HuH-7 (cell line): ENCODE data around the gene GABRG3.
"Not testable (repeated sequence)": the region's sequence is repeated elsewhere in the genome, so short reads cannot be mapped to it uniquely, and the experiment has no call there.

ENCODE experiments used
- DNase-seq: peaks from one replicate; pipeline ENCODE4 v3.0.0; 2011; ENCODE audit warnings: low spot score

Gene GABRG3

DNA sequence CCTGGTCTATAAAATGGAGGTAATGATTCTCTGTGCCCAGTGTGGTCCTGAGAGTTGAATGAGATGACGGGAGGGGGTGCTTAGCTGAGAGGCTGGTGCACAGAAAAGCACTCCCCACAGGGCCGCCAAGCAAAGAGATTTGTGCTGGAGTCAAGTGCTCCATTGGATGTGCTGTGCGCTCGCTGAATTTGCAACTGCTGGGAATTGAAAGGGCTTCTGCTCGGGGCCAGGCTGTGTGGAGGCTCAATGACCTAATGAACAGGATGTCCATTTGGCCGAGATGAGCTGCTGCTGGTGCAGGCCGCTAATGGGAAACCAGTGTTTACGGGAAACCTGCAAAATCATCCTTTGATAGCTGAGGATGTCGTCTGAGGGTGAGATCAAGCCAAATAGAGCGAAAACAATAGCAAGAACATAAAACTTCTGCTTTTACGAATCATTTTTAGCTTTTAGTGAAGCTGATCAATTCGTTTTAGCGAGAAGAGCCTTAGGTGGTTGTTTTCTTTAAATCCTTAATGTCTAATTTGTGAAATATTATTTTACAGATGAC is 211.7 kb downstream of the GABRG3 start:
- DNase-seq: no peak

GRCh38 chr15:27183201-27183600 is 212.2 kb downstream of the GABRG3 start:
- DNase-seq: no peak

DNA sequence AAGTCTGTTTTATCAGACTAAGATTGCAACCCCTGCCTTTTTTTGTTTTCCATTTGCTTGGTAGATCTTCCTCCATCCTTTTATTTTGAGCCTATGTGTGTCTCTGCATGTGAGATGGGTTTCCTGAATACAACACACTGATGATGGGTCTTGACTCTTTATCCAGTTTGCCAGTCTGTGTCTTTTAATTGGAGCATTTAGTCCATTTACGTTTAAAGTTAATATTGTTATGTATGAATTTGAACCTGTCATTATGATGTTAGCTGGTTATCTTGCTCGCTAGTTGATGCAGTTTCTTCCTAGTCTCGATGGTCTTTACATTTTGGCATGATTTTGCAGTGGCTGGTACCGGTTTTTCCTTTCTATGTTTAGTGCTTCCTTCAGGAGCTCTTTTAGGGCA is 220.5 kb downstream of the GABRG3 start:
- not testable (repeated sequence) for DNase-seq

- DNase-seq: no peak
These were observed 225.7 kb downstream of the GABRG3 start for GRCh38 chr15:27196691-27197090.

GRCh38 chr15:27201425-27201824 is 230.4 kb downstream of the GABRG3 start:
- DNase-seq: no peak

GRCh38 chr15:27210176-27210575 is 239.2 kb downstream of the GABRG3 start:
- no peak for DNase-seq

DNA sequence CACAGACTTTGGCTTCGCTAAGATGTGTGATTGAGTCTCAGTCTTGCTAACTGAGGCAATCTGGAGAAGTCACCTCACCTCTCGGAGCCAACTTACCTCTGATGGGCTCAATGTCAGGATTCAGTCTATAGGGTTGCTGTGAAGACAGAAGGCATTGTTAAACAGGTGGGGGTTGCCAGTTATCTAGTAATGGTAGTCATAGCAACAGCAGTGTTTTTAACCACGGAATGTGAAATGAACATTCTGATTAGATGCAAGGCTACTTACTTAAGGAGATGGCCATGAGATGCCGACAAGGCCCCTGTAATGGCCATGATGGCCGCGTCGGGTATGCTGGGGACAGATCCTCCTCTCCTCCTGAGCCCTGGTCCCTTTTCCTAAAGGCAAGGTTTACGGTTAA is 243.1 kb downstream of the GABRG3 start:
- DNase-seq: no peak

DNA sequence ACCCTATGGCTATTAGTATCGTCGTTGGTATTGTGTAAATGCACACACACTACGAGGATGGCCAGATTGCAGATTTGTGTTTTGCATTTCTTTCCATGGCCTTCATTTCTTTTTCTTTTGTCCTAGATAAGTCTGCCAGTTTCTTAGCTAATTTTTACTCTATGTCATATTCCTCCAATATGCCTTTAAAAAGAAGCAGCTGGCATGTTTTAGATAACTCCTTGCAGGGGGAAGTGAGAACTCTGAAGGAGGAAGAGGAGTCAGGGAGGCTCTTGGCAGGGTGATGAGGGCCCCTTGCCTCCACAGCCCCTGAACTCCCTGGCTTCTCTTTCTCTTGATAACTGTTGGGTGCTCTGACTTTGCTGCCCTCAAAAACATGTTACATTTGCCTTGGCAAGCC is 244.0 kb downstream of the GABRG3 start:
- DNase-seq: no peak

DNA sequence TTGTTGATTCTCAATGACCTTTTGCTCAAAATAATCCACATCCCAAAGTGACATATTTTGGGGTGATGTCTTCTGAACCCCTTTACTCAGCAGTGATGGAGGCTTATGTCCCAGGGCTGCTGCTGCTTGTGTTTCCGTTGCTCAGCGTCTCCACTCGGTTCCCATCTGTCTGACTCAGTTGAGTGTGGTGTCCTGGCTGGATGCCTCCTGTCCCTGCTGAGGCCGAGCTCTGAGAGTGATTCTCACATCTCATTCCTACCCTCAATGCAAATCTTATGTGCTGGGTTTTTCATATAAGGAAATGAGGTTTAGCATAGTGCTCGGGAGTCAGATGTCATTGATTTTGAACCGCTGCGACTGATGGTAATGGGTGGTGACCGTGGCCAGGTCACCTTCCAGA is 247.4 kb downstream of the GABRG3 start:
- no peak for DNase-seq

DNA sequence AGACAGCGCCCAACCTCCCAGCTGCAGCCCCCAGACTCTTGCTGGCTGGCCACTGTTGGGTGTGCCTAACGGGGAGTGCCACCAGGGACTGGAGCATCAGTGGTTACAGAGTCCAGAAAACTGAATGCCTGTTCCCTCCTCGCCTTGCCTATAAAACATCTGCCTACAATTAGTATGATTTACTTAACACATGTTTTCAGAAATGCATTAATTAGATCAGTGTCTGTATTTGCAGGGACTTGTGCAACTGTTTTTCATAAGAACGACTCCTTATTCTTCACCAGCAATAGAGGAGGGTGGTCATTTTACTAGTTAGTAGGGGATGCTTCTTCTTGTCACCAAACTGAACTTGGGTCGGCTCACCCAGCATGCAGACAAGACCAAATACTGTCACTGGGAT is 248.7 kb downstream of the GABRG3 start:
- DNase-seq: no peak

- no peak for DNase-seq
These were observed 249.2 kb downstream of the GABRG3 start for GRCh38 chr15:27220199-27220598.

GRCh38 chr15:27222479-27222878 is 251.5 kb downstream of the GABRG3 start:
- no peak for DNase-seq

DNA sequence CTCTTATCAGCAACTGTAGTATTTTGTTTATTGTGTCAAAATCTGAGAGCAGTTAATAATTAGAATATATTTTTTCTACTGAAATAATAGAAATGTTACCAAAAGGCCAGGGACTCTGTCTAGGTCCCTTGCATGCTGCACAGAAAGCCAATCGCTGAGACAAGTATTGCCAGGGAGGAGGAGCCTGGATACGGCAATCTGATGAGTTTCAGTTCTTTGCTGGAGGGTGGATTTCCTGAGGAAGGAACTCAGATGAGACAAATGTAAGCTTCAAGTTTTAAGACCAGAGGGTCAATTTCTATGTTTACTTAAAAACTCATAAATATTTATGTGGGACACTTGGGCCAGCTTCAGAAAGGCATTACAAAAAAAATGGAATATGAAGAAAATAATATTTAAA is 252.2 kb downstream of the GABRG3 start:
- DNase-seq: no peak

DNA sequence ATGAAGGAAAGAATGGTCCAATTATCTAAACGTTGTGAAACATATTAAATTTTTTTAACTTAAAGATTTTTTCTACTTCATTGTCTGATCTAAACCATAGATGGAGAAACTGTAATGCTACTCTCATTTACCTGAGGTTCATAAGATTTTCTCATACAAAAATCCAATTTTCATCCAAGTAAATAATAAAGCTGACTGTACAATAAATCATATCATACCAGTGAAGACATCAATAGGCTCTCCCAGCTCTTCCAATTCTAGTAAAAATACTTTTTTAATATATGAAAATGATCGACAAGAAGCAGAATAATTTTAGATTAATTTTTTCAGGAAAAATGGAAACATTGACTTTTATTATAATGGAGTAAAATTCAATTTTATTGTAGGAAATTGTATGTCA is 260.8 kb downstream of the GABRG3 start:
- no peak for DNase-seq

DNA sequence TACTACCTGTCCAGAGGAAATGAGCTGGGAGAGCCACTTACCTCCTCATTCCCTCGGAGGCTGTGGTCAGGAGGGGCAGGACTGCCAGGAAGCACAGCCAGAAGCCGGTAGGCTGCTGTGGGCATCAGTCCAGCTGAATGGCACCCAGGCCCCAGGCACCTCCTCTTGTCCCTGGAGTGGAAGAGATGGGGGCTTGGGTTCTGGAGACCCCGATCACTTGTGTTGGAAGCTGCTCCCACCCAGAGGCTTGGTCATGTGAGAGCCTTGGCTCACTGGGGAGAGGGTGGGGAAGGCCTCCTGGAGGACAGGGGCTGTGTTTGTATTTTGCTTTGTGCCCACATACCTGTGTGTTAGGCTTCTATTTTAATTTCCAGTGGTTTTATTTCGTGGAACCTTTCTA is 261.9 kb downstream of the GABRG3 start:
- DNase-seq: no peak

DNA sequence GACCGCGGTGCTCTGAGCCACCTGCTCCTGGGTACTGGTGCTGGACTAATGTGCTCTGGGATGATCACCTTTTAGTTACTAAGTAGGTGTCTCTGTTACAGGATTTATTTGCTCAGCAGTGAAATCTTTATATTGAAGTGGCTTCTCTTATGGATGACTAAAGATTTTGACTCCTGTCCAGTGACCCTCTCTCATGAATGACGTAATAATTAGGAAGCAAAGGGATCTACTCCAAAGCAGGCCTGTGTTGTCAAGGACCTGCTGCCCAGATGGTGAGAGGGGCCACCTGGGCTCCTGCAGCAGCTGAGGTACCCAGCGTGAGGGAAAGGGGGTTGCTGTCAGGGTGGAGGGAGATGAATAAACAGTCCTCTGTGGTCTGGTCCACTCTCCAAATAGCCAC is 263.6 kb downstream of the GABRG3 start:
- no peak for DNase-seq

DNA sequence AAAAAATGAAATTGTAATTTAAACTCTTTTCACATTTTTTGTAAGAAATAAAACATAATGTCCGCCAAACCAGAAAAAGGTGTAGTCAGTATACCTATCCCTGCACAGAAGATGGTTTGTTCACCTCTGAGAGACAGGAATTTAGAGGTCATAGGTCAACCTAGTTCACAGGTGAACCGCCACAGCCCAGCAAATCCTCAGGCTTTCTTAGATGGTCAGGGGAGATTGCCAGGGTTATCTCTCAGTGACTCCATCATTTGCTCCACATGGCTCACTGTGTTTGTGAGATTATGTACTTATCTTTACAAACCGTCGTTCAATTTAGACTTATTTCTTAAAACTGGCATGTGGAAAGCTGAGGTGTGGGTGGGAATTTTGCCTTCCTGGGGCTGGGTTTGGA is 264.2 kb downstream of the GABRG3 start:
- no peak for DNase-seq

DNA sequence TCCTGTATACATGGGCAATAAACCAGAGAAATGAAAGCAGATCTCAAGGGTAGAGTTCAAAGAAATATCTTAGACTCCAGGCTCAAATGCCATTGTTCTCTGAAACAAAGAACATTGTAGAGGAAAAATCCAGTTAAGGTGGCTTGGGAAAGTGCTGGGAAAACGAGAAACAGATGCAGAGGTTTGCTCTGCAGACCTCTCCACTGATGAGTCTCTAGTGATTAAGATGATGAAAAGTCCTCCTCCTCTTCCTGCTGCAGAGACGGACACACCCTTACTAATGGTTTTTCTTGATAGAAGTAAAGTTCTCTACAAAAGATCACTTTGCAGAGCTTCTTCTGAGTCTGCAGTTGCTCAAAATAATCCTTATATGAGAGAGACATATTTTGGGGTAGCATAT is 264.7 kb downstream of the GABRG3 start:
- DNase-seq: no peak

- no peak for DNase-seq
These were observed 266.4 kb downstream of the GABRG3 start for GRCh38 chr15:27237319-27237939.

DNA sequence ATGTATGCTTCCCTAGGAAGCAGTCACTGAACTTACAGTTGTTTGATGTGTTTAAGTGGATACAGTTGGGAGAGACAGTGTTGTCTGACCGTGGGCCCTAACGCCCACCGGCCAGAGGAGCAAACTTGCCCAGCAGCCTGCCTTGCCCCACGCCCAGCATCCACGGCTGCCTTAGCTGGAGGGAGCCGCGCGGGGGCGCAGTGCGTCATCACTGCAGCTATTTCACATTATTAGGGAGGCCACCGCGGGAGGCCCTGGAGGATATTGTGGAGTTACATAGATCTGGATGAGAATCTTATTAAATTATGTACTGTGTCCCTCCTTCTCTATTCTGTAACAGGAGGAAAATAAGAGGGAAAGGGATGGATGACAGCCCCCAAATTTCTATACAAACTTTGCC is 267.2 kb downstream of the GABRG3 start:
- peak; percentile 26 for DNase-seq

- DNase-seq: no peak
These were observed 267.9 kb downstream of the GABRG3 start for GRCh38 chr15:27238707-27239423.

DNA sequence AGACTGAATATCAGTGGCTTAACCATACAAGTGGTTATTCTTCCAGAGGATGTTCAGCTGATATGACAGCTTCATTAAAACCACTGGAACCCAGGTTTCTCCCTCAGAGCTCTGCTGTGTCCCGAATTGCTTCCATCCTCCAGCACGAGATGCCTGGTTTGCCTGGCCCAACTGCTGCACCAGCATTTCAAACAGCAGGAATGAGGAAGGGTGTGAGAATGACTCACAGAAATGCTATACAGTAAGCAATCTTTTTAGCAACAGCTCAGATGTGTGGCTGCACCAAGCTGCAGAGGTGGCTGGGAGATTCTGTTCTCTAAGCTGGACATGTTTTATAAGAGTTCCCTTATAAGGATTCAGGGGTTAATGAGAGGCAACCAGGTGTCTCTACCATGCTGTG is 271.0 kb downstream of the GABRG3 start:
- no peak for DNase-seq

- DNase-seq: no peak
These were observed 273.1 kb downstream of the GABRG3 start for GRCh38 chr15:27244047-27244446.

DNA sequence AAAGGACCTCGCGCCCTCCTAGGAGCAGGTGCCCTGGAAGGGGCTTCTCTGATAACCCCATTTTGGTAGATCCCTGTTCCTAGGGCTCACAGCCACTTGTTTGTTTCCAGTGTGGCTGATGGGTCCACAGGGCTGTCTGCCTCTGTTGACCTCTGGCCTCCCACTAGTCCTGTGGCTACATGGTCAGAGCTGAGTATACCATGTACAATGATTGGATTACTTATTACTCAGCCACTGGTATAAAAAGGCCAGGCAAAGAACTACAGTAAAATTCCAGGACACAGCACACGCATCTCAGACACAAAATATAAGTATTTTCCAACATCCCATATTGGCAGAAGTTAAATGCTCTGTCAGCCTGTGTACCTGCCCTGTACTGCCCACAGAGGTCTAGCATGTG is 277.3 kb downstream of the GABRG3 start:
- DNase-seq: no peak
